Subcutaneous adipose tissue (tissue), 4 donors: ENCODE measurements around the gene DHRS4L2. TPM values are rescaled to one million over a fixed set of nuclear protein-coding genes. Genes with fewer than 3 reads are reported as not detected.

Source experiments
- CTCF ChIP-seq: fragments of 450-650 bp; IDR thresholded peaks from one replicate; pipeline ENCODE4 v1.5.1; 2016; ENCODE audit warnings: low read depth, mild to moderate bottlenecking, control low read depth, antibody characterized with exemption, moderate library complexity
- total RNA-seq, 4 donors: library from RNA; depleted of rRNA; stranded (reverse); fragments of >200 nt; gene quantifications; one replicate each; pipeline ENCODE4 v1.1.0, GENCODE V29; 2016

The DHRS4L2 gene
- total RNA-seq, 4 donors from 2014 or later, result 13.9 to 26.4 (median 20.9) TPM

- TF ChIP-seq CTCF, result no peak
These were observed 37.0 kb upstream of the DHRS4L2 start for GRCh38 chr14:23951590-23952201.

- no peak for TF ChIP-seq CTCF
These were observed 35.1 kb upstream of the DHRS4L2 start, which contains the start of gene DHRS4 for GRCh38 chr14:23953464-23954278. Gene DHRS4 (plus strand): TSS chr14:23953770. CDS start chr14:23953789, 19 bp downstream.

- TF ChIP-seq CTCF, result no peak
These were observed 3.7 kb upstream of the DHRS4L2 start for GRCh38 chr14:23984891-23985602.

- no peak for TF ChIP-seq CTCF
These were observed 22.3 kb downstream of the DHRS4L2 start for GRCh38 chr14:24011051-24011450.

GRCh38 chr14:24013654-24014514 is 25.2 kb downstream of the DHRS4L2 start:
- TF ChIP-seq CTCF, result no peak

- TF ChIP-seq CTCF, result no peak
These were observed 44.1 kb downstream of the DHRS4L2 start for GRCh38 chr14:24032727-24033418.
